SH-SY5Y (cell line): ENCODE data around the gene EGFL6.

Source experiments
- GATA2 ChIP-seq: IDR thresholded peaks from 2 replicates; pipeline ENCODE4 v1.6.1; 2011; ENCODE audit warnings: mild to moderate bottlenecking, low read depth, low read length
- GATA3 ChIP-seq: IDR thresholded peaks from 2 replicates; pipeline ENCODE4 v1.6.1; 2011; ENCODE audit warnings: low read depth, mild to moderate bottlenecking, low read length, moderate library complexity

- TF ChIP-seq GATA2 = no peak
- TF ChIP-seq GATA3 = no peak
Observed at GRCh38 chrX:13607996-13608365, 38.6 kb downstream of the EGFL6 start.
